Fibroblast of pulmonary artery (primary cell): Measurements from ENCODE around the gene MADCAM1.

Experiments used
- DNase-seq: peaks from one replicate; pipeline ENCODE4 v3.0.0-alpha.2; 2010; ENCODE audit warnings: low read depth
- H3K4me3 ChIP-seq: replicated peaks from 2 replicates; pipeline ENCODE4 v1.5.1; 2011; ENCODE audit warnings: low read depth, mild to moderate bottlenecking, control low read depth, low read length, moderate library complexity
- CTCF ChIP-seq: IDR thresholded peaks from 2 replicates; pipeline ENCODE4 v1.5.1; 2011; ENCODE audit warnings: mild to moderate bottlenecking, control low read depth, low read length, inconsistent platforms; ENCODE audit errors: missing control alignments

Gene MADCAM1

GRCh38 chr19:522726-523125 lies 26.4 kb downstream of the MADCAM1 start:
- H3K4me3 ChIP-seq = no peak overlapping the region
- TF ChIP-seq CTCF = no peak
- no peak for DNase-seq

DNA sequence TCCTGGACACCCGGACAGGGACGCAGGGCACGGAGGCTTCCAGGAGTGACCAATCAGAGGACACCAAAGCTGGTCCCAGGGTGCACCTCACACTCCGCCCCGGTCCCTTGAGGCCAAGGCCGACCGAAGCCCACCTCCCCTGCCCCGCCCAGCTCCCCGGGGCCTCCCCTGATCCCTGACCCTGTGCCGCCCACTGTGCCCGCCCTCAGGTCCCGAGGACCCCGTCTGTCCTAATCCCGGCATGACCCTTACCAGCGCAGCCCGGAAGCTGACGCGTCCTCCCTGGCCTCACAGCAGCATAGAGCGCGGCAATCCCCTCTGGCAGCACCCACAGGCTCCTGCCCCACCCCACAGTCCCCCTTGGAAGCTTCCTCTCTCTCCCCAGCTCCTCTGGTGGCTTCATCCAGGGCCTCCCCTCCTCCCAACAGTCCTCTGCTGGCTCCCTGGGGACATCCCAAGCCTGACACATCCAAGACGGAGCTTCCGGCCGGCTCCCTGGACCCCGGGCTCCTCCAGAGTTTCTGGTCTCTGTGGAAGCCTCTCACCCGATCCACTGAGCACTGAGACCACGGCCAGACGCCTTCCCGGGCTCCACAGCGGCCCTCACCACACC lies 27.9 kb downstream of the MADCAM1 start:
- H3K4me3 ChIP-seq = no peak overlapping the region
- no peak for DNase-seq
- TF ChIP-seq CTCF = no peak

DNA sequence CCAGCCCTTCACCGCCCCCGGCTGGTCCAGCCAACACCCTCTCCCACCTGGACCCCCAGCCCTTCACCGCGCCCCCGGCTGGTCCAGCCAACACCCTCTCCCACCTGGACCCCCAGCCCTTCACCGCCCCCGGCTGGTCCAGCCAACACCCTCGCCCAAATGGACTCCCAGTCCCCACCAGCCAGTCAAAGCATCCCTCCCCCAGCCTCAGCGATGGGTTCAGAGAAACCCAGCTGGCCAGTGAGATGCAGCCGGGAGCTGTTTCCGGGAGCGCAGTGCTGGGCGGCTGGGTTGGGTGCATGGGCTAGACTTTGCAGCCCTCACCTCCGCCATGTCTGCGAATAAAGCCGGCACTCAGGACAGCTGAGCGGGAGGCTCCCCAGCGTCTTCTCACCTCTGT lies 28.7 kb downstream of the MADCAM1 start:
- DNase-seq = no peak
- TF ChIP-seq CTCF = no peak
- no peak overlapping the region for H3K4me3 ChIP-seq

GRCh38 chr19:525857-526419 lies 29.7 kb downstream of the MADCAM1 start:
- no peak overlapping the region for H3K4me3 ChIP-seq
- no peak for DNase-seq
- TF ChIP-seq CTCF = no peak

GRCh38 chr19:530134-531008 lies 34.1 kb downstream of the MADCAM1 start:
- no peak for TF ChIP-seq CTCF
- H3K4me3 ChIP-seq = peak overlapping the region; percentile 66

DNA sequence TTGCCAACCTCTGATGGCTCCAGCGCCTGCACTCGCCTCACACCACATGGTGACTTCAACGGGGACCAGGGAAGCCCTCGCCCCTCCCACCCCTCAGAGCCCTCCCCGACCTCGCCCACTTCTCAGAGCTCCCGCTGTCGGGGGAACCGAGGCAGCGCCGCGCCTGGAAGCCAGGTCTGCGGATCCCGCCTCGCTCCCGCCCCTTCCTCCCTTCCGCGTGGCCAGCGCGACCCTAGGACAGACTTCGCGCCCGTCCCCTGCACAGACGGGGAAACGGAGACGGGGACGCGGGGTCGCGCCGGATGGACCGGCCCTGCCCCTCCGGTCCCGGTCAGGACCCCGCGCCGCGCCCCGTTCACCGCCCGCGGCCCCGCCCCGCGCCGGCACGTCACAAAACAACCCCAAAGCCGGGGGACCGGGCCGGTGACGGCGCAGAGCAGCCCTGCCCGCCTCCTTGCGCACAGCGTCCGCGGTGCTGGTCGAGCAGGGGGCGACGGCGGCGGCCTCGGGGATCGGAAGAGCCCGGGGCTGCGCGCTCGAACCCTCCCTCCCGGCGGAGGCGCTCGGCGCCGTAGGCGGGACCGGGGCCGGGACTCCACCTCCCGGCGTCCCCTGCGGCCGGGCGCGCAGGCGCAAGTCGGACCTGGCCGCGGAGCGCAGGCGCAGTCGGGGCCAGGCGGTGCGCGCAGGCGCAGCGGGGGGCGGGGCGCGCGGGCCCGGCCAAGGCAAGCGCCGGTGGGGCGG lies 34.9 kb downstream of the MADCAM1 start:
- peak overlapping the region; percentile 85 for H3K4me3 ChIP-seq
- TF ChIP-seq CTCF = no peak
- peak; percentile 82 for DNase-seq

More at GRCh38 chr19:530134-531008, 34.1 kb downstream of the MADCAM1 start:
- no peak for DNase-seq
